Measurements from ENCODE around the gene AATK.

AATK gene

GRCh38 chr17:81115219-81115618 lies 50.8 kb downstream of the AATK start:
- DNase-seq (ENCODE audit: low read depth in 2 of 3, low spot score in 1 of 3) = no peak

GRCh38 chr17:81114351-81115093 lies 51.5 kb downstream of the AATK start:
- DNase-seq (ENCODE audit: low read depth in 2 of 3, low spot score in 1 of 3) = no peak

GRCh38 chr17:81113158-81113724 lies 52.8 kb downstream of the AATK start:
- DNase-seq (ENCODE audit: low read depth in 2 of 3, low spot score in 1 of 3) = no peak

GRCh38 chr17:81112450-81112849 lies 53.6 kb downstream of the AATK start:
- no peak for DNase-seq (ENCODE audit: low read depth in 2 of 3, low spot score in 1 of 3)

GRCh38 chr17:81111066-81111465 lies 55.0 kb downstream of the AATK start:
- no peak for DNase-seq (ENCODE audit: low read depth in 2 of 3, low spot score in 1 of 3)

- no peak for DNase-seq (ENCODE audit: low read depth in 2 of 3, low spot score in 1 of 3)
Measured at GRCh38 chr17:81110488-81111040, 55.5 kb downstream of the AATK start.

GRCh38 chr17:81109957-81110356 lies 56.1 kb downstream of the AATK start:
- DNase-seq (ENCODE audit: low read depth in 2 of 3, low spot score in 1 of 3) = no peak

GRCh38 chr17:81108220-81108619 lies 57.8 kb downstream of the AATK start:
- DNase-seq (ENCODE audit: low read depth in 2 of 3, low spot score in 1 of 3) = no peak

- no peak for DNase-seq (ENCODE audit: low read depth in 2 of 3, low spot score in 1 of 3)
Measured at GRCh38 chr17:81106716-81107115, 59.3 kb downstream of the AATK start.

- no peak for DNase-seq (ENCODE audit: low read depth in 2 of 3, low spot score in 1 of 3)
Measured at GRCh38 chr17:81103379-81103778, 62.6 kb downstream of the AATK start.

- no peak for DNase-seq (ENCODE audit: low read depth in 2 of 3, low spot score in 1 of 3)
Measured at GRCh38 chr17:81102869-81103268, 63.2 kb downstream of the AATK start.

GRCh38 chr17:81102352-81102751 lies 63.7 kb downstream of the AATK start:
- DNase-seq (ENCODE audit: low read depth in 2 of 3, low spot score in 1 of 3) = no peak

- peak; percentile 82 to 88 (median 82) for DNase-seq (ENCODE audit: low read depth in 2 of 3, low spot score in 1 of 3)
Measured at GRCh38 chr17:81101614-81102306, 64.3 kb downstream of the AATK start.

- no peak for DNase-seq (ENCODE audit: low read depth in 2 of 3, low spot score in 1 of 3)
Measured at GRCh38 chr17:81100668-81101067, 65.4 kb downstream of the AATK start.

- DNase-seq (ENCODE audit: low read depth in 2 of 3, low spot score in 1 of 3) = no peak
Measured at GRCh38 chr17:81099888-81100287, 66.1 kb downstream of the AATK start.

- no peak for DNase-seq (ENCODE audit: low read depth in 2 of 3, low spot score in 1 of 3)
Measured at GRCh38 chr17:81097943-81098308, 68.1 kb downstream of the AATK start.

GRCh38 chr17:81097134-81097942 lies 68.7 kb downstream of the AATK start:
- DNase-seq (ENCODE audit: low read depth in 2 of 3, low spot score in 1 of 3) = peak in 2 of 3 donors; percentile 30 to 37

- no peak for DNase-seq (ENCODE audit: low read depth in 2 of 3, low spot score in 1 of 3)
Measured at GRCh38 chr17:81096741-81097133, 69.3 kb downstream of the AATK start.

- DNase-seq (ENCODE audit: low read depth in 2 of 3, low spot score in 1 of 3) = no peak
Measured at GRCh38 chr17:81095383-81095762, 70.6 kb downstream of the AATK start.

- DNase-seq (ENCODE audit: low read depth in 2 of 3, low spot score in 1 of 3) = peak; percentile 76 to 100 (median 83)
Measured at GRCh38 chr17:81094509-81095382, 71.3 kb downstream of the AATK start.

Data from stimulated activated CD4-positive, alpha-beta T cell treated with anti-CD3 and anti-CD28 coated beads, Interleukin-12 subunit alpha, Interleukin-12 subunit beta, amount 100 ng/mL, for 48 hours (primary cell).